Neural progenitor cell (in vitro differentiated cells): ENCODE measurements around the gene WWOX.

Source experiments
- CTCF ChIP-seq: fragments of 200-600 bp; sonication (generic); IDR thresholded peaks from 2 replicates; pipeline ENCODE4 v1.5.1; 2017; ENCODE audit warnings: antibody characterized with exemption, mild to moderate bottlenecking
- EZH2 ChIP-seq: fragments of 200-600 bp; sonication (generic); IDR thresholded peaks from 2 replicates; pipeline ENCODE4 v1.6.1; 2017; ENCODE audit warnings: antibody characterized with exemption, mild to moderate bottlenecking, moderate library complexity
- EZH2phosphoT487 ChIP-seq: fragments of 200-600 bp; sonication (generic); IDR thresholded peaks from 2 replicates; pipeline ENCODE4 v1.6.1; 2017; ENCODE audit warnings: antibody characterized with exemption

- TF ChIP-seq CTCF (no peak), EZH2 (no peak), EZH2phosphoT487 (no peak)
Observed at GRCh38 chr16:78629173-78629572, 529.7 kb downstream of the WWOX start.
